DOHH2 (cell line): ENCODE data around the gene PDZRN4.
"Not testable (repeated sequence)": the region's sequence is repeated elsewhere in the genome, so short reads cannot be mapped to it uniquely, and the experiment has no call there.

Source experiments
- H3F3A ChIP-seq: fragments of 200-600 bp; sonication (generic), shearing (Covaris generic); 2 replicates; pipeline ENCODE4 v1.6.0; 2016; ENCODE audit warnings: antibody characterized with exemption, mild to moderate bottlenecking; ENCODE audit not compliant: control insufficient read depth, insufficient read depth
- H3K27ac ChIP-seq: fragments of 200-600 bp; sonication (generic); 2 replicates; pipeline ENCODE4 v1.5.1; 2014; ENCODE audit warnings: low read depth, mild to moderate bottlenecking, low read length, moderate library complexity
- H3K27me3 ChIP-seq: fragments of 200-600 bp; sonication (generic); 2 replicates; pipeline ENCODE4 v1.6.1; 2014; ENCODE audit warnings: mild to moderate bottlenecking, low read length, mixed read lengths; ENCODE audit not compliant: control insufficient read depth
- H3K36me3 ChIP-seq: fragments of 200-600 bp; sonication (generic); 2 replicates; pipeline ENCODE4 v1.6.1; 2014; ENCODE audit warnings: mild to moderate bottlenecking, low read length, moderate library complexity, mixed read lengths; ENCODE audit not compliant: control insufficient read depth
- H3K4me1 ChIP-seq: fragments of 200-600 bp; sonication (generic); 2 replicates; pipeline ENCODE4 v1.6.1; 2014; ENCODE audit warnings: mild to moderate bottlenecking, low read length, mixed read lengths; ENCODE audit not compliant: control insufficient read depth
- H3K4me2 ChIP-seq: fragments of 200-600 bp; sonication (generic); 2 replicates; pipeline ENCODE4 v1.6.0; 2014; ENCODE audit warnings: mild to moderate bottlenecking, low read length, moderate library complexity
- H3K4me3 ChIP-seq: fragments of 200-600 bp; sonication (generic); 2 replicates; pipeline ENCODE4 v1.5.1; 2014; ENCODE audit warnings: mild to moderate bottlenecking, low read length, mixed read lengths
- H3K79me2 ChIP-seq: fragments of 200-600 bp; sonication (generic); 2 replicates; pipeline ENCODE4 v1.6.1; 2014; ENCODE audit warnings: mild to moderate bottlenecking, low read length, mixed read lengths; ENCODE audit not compliant: control insufficient read depth
- H3K9me2 ChIP-seq: fragments of 200-600 bp; sonication (generic); replicated peaks from 2 replicates; pipeline ENCODE4 v1.6.1; 2014; ENCODE audit warnings: mild to moderate bottlenecking, low read length, mixed read lengths; ENCODE audit not compliant: control insufficient read depth
- H3K9me3 ChIP-seq: fragments of 200-600 bp; sonication (generic); 2 replicates; pipeline ENCODE4 v1.6.1; 2014; ENCODE audit warnings: antibody characterized with exemption, low read length, mixed read lengths; ENCODE audit not compliant: control insufficient read depth, insufficient read depth
- H4K20me1 ChIP-seq: fragments of 200-600 bp; sonication (generic); 2 replicates; pipeline ENCODE4 v1.6.0; 2014; ENCODE audit warnings: low read depth, mild to moderate bottlenecking, antibody characterized with exemption, low read length, moderate library complexity; ENCODE audit not compliant: control insufficient read depth, insufficient read depth
- EZH2phosphoT487 ChIP-seq: fragments of 200-600 bp; sonication (generic); IDR thresholded peaks from 2 replicates; pipeline ENCODE4 v1.6.1; 2017; ENCODE audit warnings: borderline replicate concordance, mild to moderate bottlenecking, antibody characterized with exemption, low read length, moderate library complexity, mixed read lengths
- TF ChIP-seq, protein P1 (sequence below): fragments of 200-600 bp; sonication (generic); IDR thresholded peaks from one replicate; pipeline ENCODE4 v1.5.1; 2014; ENCODE audit warnings: antibody characterized with exemption, mild to moderate bottlenecking, low read depth, low read length; ENCODE audit not compliant: poor library complexity, severe bottlenecking

PDZRN4 gene

DNA sequence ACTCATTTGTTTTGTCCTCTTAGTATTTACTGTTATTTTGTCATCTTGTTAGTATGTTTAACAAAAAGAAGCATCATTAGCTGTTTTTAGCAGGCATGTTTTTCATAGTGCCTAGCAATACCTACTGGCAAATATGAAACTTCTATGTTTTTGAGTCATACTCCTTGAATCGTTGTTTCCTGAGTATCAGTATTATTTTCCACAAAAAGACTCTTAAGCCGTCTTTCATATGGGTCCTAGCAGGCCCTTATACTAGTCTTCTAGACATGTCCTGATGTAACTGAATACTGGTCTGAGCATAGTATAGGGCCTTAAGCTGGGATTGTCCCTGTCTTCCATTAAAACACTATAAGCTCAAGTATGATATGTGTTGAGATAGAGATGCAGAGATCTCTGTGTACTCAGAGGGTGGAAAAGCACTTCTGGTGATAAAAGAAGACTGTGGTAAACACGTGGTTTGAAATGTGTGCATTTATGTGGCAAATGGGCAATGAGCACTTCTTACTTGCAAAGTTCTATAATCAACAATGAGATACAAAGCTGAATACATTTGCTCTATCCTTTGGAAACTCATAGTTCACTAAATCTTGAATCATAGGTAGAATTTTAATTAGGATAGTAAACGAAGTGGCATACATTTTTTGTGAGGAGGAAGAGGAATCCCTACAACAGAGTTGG, 348.8 kb downstream of the PDZRN4 start:
- no peaks in the 10 kb centered on the region for H3K27me3 ChIP-seq
- no peaks in the 10 kb centered on the region for H3F3A ChIP-seq
- H3K4me2 ChIP-seq: no peak overlapping the region
- no peaks in the 10 kb centered on the region for H3K9me3 ChIP-seq
- no peak overlapping the region for H3K4me3 ChIP-seq
- no peaks in the 10 kb centered on the region for H4K20me1 ChIP-seq
- TF ChIP-seq, protein P1, sequence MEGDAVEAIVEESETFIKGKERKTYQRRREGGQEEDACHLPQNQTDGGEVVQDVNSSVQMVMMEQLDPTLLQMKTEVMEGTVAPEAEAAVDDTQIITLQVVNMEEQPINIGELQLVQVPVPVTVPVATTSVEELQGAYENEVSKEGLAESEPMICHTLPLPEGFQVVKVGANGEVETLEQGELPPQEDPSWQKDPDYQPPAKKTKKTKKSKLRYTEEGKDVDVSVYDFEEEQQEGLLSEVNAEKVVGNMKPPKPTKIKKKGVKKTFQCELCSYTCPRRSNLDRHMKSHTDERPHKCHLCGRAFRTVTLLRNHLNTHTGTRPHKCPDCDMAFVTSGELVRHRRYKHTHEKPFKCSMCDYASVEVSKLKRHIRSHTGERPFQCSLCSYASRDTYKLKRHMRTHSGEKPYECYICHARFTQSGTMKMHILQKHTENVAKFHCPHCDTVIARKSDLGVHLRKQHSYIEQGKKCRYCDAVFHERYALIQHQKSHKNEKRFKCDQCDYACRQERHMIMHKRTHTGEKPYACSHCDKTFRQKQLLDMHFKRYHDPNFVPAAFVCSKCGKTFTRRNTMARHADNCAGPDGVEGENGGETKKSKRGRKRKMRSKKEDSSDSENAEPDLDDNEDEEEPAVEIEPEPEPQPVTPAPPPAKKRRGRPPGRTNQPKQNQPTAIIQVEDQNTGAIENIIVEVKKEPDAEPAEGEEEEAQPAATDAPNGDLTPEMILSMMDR: no peak
- no peak for TF ChIP-seq EZH2phosphoT487
- no peaks in the 10 kb centered on the region for H3K36me3 ChIP-seq
- no peak overlapping the region for H3K27ac ChIP-seq
- no peaks in the 10 kb centered on the region for H3K4me1 ChIP-seq
- H3K9me2 ChIP-seq: no peaks in the 10 kb centered on the region
- H3K79me2 ChIP-seq: no peaks in the 10 kb centered on the region

- Histone ChIP-seq H3K4me1 (no peaks in the 10 kb centered on the region), H3K9me3 (no peaks in the 10 kb centered on the region), H3K79me2 (no peaks in the 10 kb centered on the region), H3F3A (no peaks in the 10 kb centered on the region), H3K4me3 (no peak overlapping the region), H3K4me2 (no peak overlapping the region), H4K20me1 (no peaks in the 10 kb centered on the region), H3K27me3 (no peaks in the 10 kb centered on the region), H3K27ac (no peak overlapping the region), H3K36me3 (no peaks in the 10 kb centered on the region), H3K9me2 (no peaks in the 10 kb centered on the region)
- TF ChIP-seq, protein P1: no peak
- TF ChIP-seq EZH2phosphoT487: no peak
Observed at GRCh38 chr12:41537522-41537921, 349.4 kb downstream of the PDZRN4 start.

DNA sequence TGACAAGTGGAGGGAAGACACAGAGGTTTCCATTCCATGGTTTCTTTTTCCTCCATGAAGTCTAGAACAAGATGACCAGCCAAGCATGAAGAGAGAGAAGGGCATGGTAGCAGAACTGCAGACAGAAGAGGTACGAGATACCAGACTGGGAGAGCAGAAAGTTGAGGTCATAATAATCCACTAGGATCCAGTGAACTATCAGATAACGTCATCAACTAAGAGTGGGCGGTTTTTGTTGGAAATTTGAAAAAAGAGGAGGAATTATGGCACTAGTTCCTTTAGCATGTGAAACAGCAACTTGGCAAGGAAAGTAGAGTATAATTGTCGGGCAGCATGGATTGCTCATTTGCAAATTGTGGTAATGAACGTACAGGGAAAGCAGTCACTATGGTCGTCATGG, 357.6 kb downstream of the PDZRN4 start:
- TF ChIP-seq, protein P1: no peak
- TF ChIP-seq EZH2phosphoT487: no peak
- H3F3A ChIP-seq: no peaks in the 10 kb centered on the region
- H3K4me1 ChIP-seq: no peaks in the 10 kb centered on the region
- no peaks in the 10 kb centered on the region for H3K27me3 ChIP-seq
- no peak overlapping the region for H3K4me3 ChIP-seq
- no peaks in the 10 kb centered on the region for H4K20me1 ChIP-seq
- H3K4me2 ChIP-seq: no peak overlapping the region
- H3K27ac ChIP-seq: no peak overlapping the region
- no peaks in the 10 kb centered on the region for H3K9me3 ChIP-seq
- H3K9me2 ChIP-seq: no peaks in the 10 kb centered on the region
- no peaks in the 10 kb centered on the region for H3K36me3 ChIP-seq
- H3K79me2 ChIP-seq: no peaks in the 10 kb centered on the region

DNA sequence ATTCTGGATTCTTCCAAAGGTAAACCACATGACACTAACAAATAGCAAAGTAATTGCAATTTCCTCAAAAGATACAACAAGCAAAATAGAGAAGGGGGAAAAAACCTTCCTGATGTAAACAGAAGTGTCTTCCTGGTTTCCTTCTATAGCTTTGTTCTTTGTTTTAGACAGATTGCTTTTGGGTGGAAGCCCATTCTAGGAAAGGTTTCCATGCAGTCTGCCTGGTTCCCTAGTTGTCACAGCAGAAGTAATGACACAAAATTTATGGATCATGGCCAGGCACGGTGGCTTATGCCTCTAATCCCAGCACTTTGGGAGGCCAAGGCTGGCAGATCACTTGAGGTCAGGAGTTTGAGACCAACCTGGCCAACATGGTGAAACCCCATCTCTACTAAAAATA, 359.0 kb downstream of the PDZRN4 start:
- not testable (repeated sequence) for H3K9me2 ChIP-seq, H3K27ac ChIP-seq, H4K20me1 ChIP-seq, H3K9me3 ChIP-seq, H3F3A ChIP-seq, H3K4me1 ChIP-seq, H3K79me2 ChIP-seq, H3K4me2 ChIP-seq, H3K27me3 ChIP-seq, H3K4me3 ChIP-seq, H3K36me3 ChIP-seq
